WTC11 (cell line): ENCODE data around the gene HERC2.

Experiments
- CTCF ChIP-seq: fragments of 200-600 bp; IDR thresholded peaks from 2 replicates; pipeline ENCODE4 v1.8.0; 2022; ENCODE audit warnings: antibody characterized with exemption
- NR1H2 ChIP-seq: sonication (generic); formaldehyde crosslinking; IDR thresholded peaks from 2 replicates; pipeline ENCODE4 v1.9.0; 2021; ENCODE audit warnings: mild to moderate bottlenecking, moderate library complexity, missing genetic modification reagents

GRCh38 chr15:28130651-28131050, 191.3 kb downstream of the HERC2 start:
- TF ChIP-seq CTCF: no peak
- no peak for TF ChIP-seq NR1H2 (CRISPR knock-in tag)
